Neural cell (in vitro differentiated cells): ENCODE measurements around the gene PTX4. TPM values are rescaled to one million over a fixed set of nuclear protein-coding genes. Genes with fewer than 3 reads are reported as not detected.

ENCODE experiments used
- H2AFZ ChIP-seq: fragments of 200-600, 300-800 bp; sonication (generic), shearing (Covaris generic); 2 replicates; pipeline ENCODE4 v1.6.0; 2014; ENCODE audit warnings: low read depth, mild to moderate bottlenecking, antibody characterized with exemption, low read length, moderate library complexity
- H3F3A ChIP-seq: fragments of 200-600 bp; shearing (Covaris generic); 2 replicates; pipeline ENCODE4 v1.6.1; 2016; ENCODE audit warnings: mild to moderate bottlenecking, moderate library complexity, mixed read lengths, antibody characterized with exemption, low read length; ENCODE audit not compliant: insufficient read depth, poor library complexity, severe bottlenecking
- H3K27ac ChIP-seq: fragments of 200-600, 300-800 bp; sonication (generic), shearing (Covaris generic); 2 replicates; pipeline ENCODE4 v1.5.1; 2014; ENCODE audit warnings: mild to moderate bottlenecking, low read length, moderate library complexity
- H3K27me3 ChIP-seq: fragments of 300-800, 200-600 bp; sonication (generic), shearing (Covaris generic); 2 replicates; pipeline ENCODE4 v1.6.0; 2014; ENCODE audit warnings: mild to moderate bottlenecking, low read depth, low read length, moderate library complexity; ENCODE audit not compliant: insufficient read depth
- H3K36me3 ChIP-seq: fragments of 300-800, 200-600 bp; sonication (generic), shearing (Covaris generic); 2 replicates; pipeline ENCODE4 v1.5.1; 2014; ENCODE audit warnings: mild to moderate bottlenecking, antibody characterized with exemption, low read length, moderate library complexity; ENCODE audit not compliant: insufficient read depth
- H3K4me2 ChIP-seq: fragments of 300-800, 200-600 bp; sonication (generic), shearing (Covaris generic); 2 replicates; pipeline ENCODE4 v1.6.0; 2014; ENCODE audit warnings: mild to moderate bottlenecking, low read length
- H3K4me3 ChIP-seq: fragments of 300-800, 200-600 bp; sonication (generic), shearing (Covaris generic); 2 replicates; pipeline ENCODE4 v1.5.1; 2014; ENCODE audit warnings: mild to moderate bottlenecking, low read length, moderate library complexity
- H3K79me2 ChIP-seq: fragments of 200-600 bp; shearing (Covaris generic); replicated peaks from 2 replicates; pipeline ENCODE4 v1.6.0; 2014; ENCODE audit warnings: mild to moderate bottlenecking, low read length, moderate library complexity; ENCODE audit not compliant: insufficient read depth
- H3K9ac ChIP-seq: fragments of 300-800, 200-600 bp; sonication (generic), shearing (Covaris generic); 2 replicates; pipeline ENCODE4 v1.6.1; 2016; ENCODE audit warnings: mild to moderate bottlenecking, low read length, mixed read lengths
- H3K9me2 ChIP-seq: fragments of 200-600 bp; shearing (Covaris generic); 2 replicates; pipeline ENCODE4 v1.6.1; 2016; ENCODE audit warnings: mild to moderate bottlenecking, low read length, mixed read lengths; ENCODE audit not compliant: insufficient read depth
- H3K9me3 ChIP-seq: fragments of 200-600, 300-800 bp; sonication (generic), shearing (Covaris generic); 2 replicates; pipeline ENCODE4 v1.6.1; 2016; ENCODE audit warnings: mild to moderate bottlenecking, mixed run types, low read length, moderate library complexity, mixed read lengths
- H4K20me1 ChIP-seq: fragments of 200-600 bp; shearing (Covaris generic); 2 replicates; pipeline ENCODE4 v1.6.1; 2016; ENCODE audit warnings: mild to moderate bottlenecking, mixed run types; ENCODE audit not compliant: insufficient read depth
- CTCF ChIP-seq: fragments of 450-650 bp; IDR thresholded peaks from 2 replicates; pipeline ENCODE4 v1.5.1; 2014; ENCODE audit warnings: antibody characterized with exemption, mild to moderate bottlenecking, moderate library complexity; ENCODE audit not compliant: poor library complexity, severe bottlenecking
- EP300 ChIP-seq: fragments of 450-650 bp; conservative IDR thresholded peaks from 2 replicates; pipeline ENCODE4 v1.6.1; 2014; ENCODE audit warnings: antibody characterized with exemption, mild to moderate bottlenecking, moderate library complexity; ENCODE audit not compliant: poor library complexity, severe bottlenecking
- EZH2 ChIP-seq: fragments of 200-600, 300-800 bp; shearing (Covaris generic), sonication (generic); IDR thresholded peaks from 2 replicates; pipeline ENCODE4 v1.6.1; 2014; ENCODE audit warnings: antibody characterized with exemption, low read length, borderline replicate concordance, mild to moderate bottlenecking; ENCODE audit not compliant: insufficient read depth, poor library complexity, severe bottlenecking
- MXI1 ChIP-seq: fragments of 450-650 bp; conservative IDR thresholded peaks from 2 replicates; pipeline ENCODE4 v1.6.1; 2014; ENCODE audit warnings: antibody characterized with exemption, mild to moderate bottlenecking; ENCODE audit not compliant: poor library complexity, severe bottlenecking
- POLR2AphosphoS5 ChIP-seq: IDR thresholded peaks from 2 replicates; pipeline ENCODE4 v1.6.1; 2012
- RAD21 ChIP-seq: fragments of 450-650 bp; conservative IDR thresholded peaks from 2 replicates; pipeline ENCODE4 v1.6.1; 2014; ENCODE audit warnings: antibody characterized with exemption, mild to moderate bottlenecking, moderate library complexity
- REST ChIP-seq: IDR thresholded peaks from 2 replicates; pipeline ENCODE4 v1.6.1; 2012; ENCODE audit warnings: borderline replicate concordance
- SMC3 ChIP-seq: fragments of 450-650 bp; conservative IDR thresholded peaks from 2 replicates; pipeline ENCODE4 v1.6.1; 2014; ENCODE audit warnings: antibody characterized with exemption, mild to moderate bottlenecking, moderate library complexity; ENCODE audit not compliant: poor library complexity
- TAF1 ChIP-seq: IDR thresholded peaks from 2 replicates; pipeline ENCODE4 v1.6.1; 2012; ENCODE audit warnings: low read depth
- polyA plus RNA-seq: library from polyadenylated mRNA; depleted of rRNA; stranded (reverse); fragments of >200 nt; gene quantifications from 2 replicates; pipeline ENCODE4 v1.2.3, GENCODE V29; 2014

PTX4 gene
- polyA plus RNA-seq, 1 donor from 2014 or later = not detected

DNA sequence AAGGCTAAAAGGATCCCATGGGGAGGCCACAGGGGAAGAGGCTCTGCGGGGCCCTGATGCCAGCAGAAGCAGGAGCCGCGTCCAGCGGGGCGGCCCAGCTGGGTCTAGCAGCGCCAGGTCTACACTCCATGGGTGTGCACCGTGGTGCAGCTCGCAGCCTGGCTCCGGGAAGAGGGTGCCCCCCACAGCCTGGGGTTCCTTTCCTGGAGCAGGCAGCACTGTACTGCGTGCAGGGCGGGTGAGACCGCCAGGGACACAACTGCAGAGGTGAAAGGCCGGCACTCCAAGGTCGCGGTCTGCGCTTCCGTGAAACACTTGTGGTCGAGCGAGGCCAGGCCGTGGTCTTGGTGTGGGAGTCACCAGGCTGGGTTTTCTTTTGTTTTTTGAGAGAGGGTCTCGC, 37.9 kb downstream of the PTX4 start:
- Histone ChIP-seq H3K27me3 (no peaks in the 10 kb centered on the region), H3K27ac (no peak overlapping the region), H3F3A (no peaks in the 10 kb centered on the region), H3K9ac (no peak overlapping the region), H3K36me3 (no peaks in the 10 kb centered on the region), H3K79me2 (no peaks in the 10 kb centered on the region), H3K4me2 (no peak overlapping the region), H3K4me3 (no peak overlapping the region), H3K9me3 (no peaks in the 10 kb centered on the region), H4K20me1 (no peaks in the 10 kb centered on the region), H2AFZ (no peak overlapping the region), H3K9me2 (no peaks in the 10 kb centered on the region)
- no peak for TF ChIP-seq MXI1
- TF ChIP-seq POLR2AphosphoS5 = no peak
- no peak for TF ChIP-seq EP300
- TF ChIP-seq TAF1 = no peak
- no peak for TF ChIP-seq REST
- TF ChIP-seq EZH2 = no peak
- TF ChIP-seq RAD21 = no peak
- no peak for TF ChIP-seq SMC3
- no peak for TF ChIP-seq CTCF

DNA sequence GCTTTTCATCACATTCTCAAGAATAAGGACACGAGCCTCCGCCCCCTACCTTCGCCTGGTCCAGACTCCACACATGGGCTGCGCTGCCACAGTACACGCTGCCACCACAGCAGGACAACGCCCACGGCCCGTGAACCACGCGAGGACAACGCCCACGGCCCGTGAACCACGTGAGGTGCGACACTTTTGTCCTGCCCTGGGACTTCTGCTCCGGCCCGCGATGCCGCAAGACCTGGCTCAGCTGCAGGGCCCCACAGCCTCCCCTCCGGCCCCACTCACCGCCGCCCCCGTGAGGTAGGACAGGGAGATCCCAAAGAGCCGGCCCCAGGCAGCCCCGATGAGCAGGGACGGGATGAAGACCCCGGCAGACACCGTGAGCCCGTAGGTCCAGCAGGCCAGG, 38.5 kb downstream of the PTX4 start:
- H3K4me3 ChIP-seq = no peak overlapping the region
- TF ChIP-seq MXI1 = no peak
- no peak for TF ChIP-seq EP300
- no peak for TF ChIP-seq TAF1
- no peak for TF ChIP-seq RAD21
- TF ChIP-seq EZH2 = no peak
- no peak for TF ChIP-seq SMC3
- TF ChIP-seq CTCF = no peak
- no peak for TF ChIP-seq REST
- no peak for TF ChIP-seq POLR2AphosphoS5
- H3K27ac ChIP-seq = no peak overlapping the region
- H3K9me3 ChIP-seq = no peaks in the 10 kb centered on the region
- H3K9me2 ChIP-seq = no peaks in the 10 kb centered on the region
- H3K36me3 ChIP-seq = no peaks in the 10 kb centered on the region
- no peaks in the 10 kb centered on the region for H3K79me2 ChIP-seq
- no peaks in the 10 kb centered on the region for H4K20me1 ChIP-seq
- H3K4me2 ChIP-seq = no peak overlapping the region
- H2AFZ ChIP-seq = no peak overlapping the region
- no peaks in the 10 kb centered on the region for H3K27me3 ChIP-seq
- H3F3A ChIP-seq = no peaks in the 10 kb centered on the region
- H3K9ac ChIP-seq = no peak overlapping the region
